ENCODE results near the gene FSTL3. TPM values are rescaled to one million over a fixed set of nuclear protein-coding genes. Genes with fewer than 3 reads are reported as not detected.
"Not testable (repeated sequence)": the region's sequence is repeated elsewhere in the genome, so short reads cannot be mapped to it uniquely, and the experiment has no call there.

FSTL3 gene
- 317 and 364 TPM in 2 replicates for total RNA-seq (2014; rRNA removed; shearing (Covaris generic))

- peak within 1 kb of the TSS; percentile 57 for H3K4me3 ChIP-seq
- peaks cover 34% of the 10 kb centered on the region for H3K36me3 ChIP-seq
- DNase-seq (ENCODE audit: low read depth in 1 of 2, low spot score in 2 of 2): peak; percentile 74 to 78
- H3K9me3 ChIP-seq (replicated peaks): 0 out of 2 replicates have a peak, but pooled peaks cover 2% of the 10 kb centered on the region
- peaks cover 46% of the 10 kb centered on the region for H3K4me1 ChIP-seq (replicated peaks)
- no peaks in the 10 kb centered on the region for H3K27me3 ChIP-seq (replicated peaks)
- peak within 1 kb of the TSS; percentile 93 for H3K27ac ChIP-seq
These were observed at the start of gene FSTL3 for GRCh38 chr19:676339-677105. Gene FSTL3 (plus strand): TSS chr19:676392. CDS start chr19:676424, 32 bp downstream.

- not testable (repeated sequence) for H3K4me3 ChIP-seq; H3K27me3 ChIP-seq (replicated peaks); DNase-seq (ENCODE audit: low read depth in 1 of 2, low spot score in 2 of 2); H3K27ac ChIP-seq; H3K9me3 ChIP-seq (replicated peaks)
- Histone ChIP-seq H3K36me3 (peaks cover 70% of the 10 kb centered on the region), H3K4me1 (replicated peaks) (peaks cover 39% of the 10 kb centered on the region)
These were observed 49.6 kb upstream of the FSTL3 start for GRCh38 chr19:626566-626965.

GRCh38 chr19:628168-628567 is 48.0 kb upstream of the FSTL3 start:
- H3K4me1 ChIP-seq (replicated peaks): peaks cover 40% of the 10 kb centered on the region
- H3K27ac ChIP-seq: no peak overlapping the region
- DNase-seq (ENCODE audit: low read depth in 1 of 2, low spot score in 2 of 2): no peak
- no peak overlapping the region for H3K4me3 ChIP-seq
- H3K9me3 ChIP-seq (replicated peaks): no peaks in the 10 kb centered on the region
- H3K36me3 ChIP-seq: peaks cover 60% of the 10 kb centered on the region
- H3K27me3 ChIP-seq (replicated peaks): no peaks in the 10 kb centered on the region

- H3K27me3 ChIP-seq (replicated peaks); H3K27ac ChIP-seq; H3K4me3 ChIP-seq; H3K9me3 ChIP-seq (replicated peaks); DNase-seq (ENCODE audit: low read depth in 1 of 2, low spot score in 2 of 2): not testable (repeated sequence)
- Histone ChIP-seq H3K36me3 (peaks cover 54% of the 10 kb centered on the region), H3K4me1 (replicated peaks) (peaks cover 34% of the 10 kb centered on the region)
These were observed 46.7 kb upstream of the FSTL3 start for GRCh38 chr19:629515-629914.

GRCh38 chr19:629961-630714 is 46.1 kb upstream of the FSTL3 start:
- Histone ChIP-seq H3K4me3 (no peak overlapping the region), H3K4me1 (replicated peaks) (peaks cover 28% of the 10 kb centered on the region), H3K27ac (no peak overlapping the region), H3K27me3 (replicated peaks) (no peaks in the 10 kb centered on the region), H3K36me3 (peaks cover 47% of the 10 kb centered on the region), H3K9me3 (replicated peaks) (no peaks in the 10 kb centered on the region)
- DNase-seq (ENCODE audit: low read depth in 1 of 2, low spot score in 2 of 2): no peak

GRCh38 chr19:632579-633067 is 43.6 kb upstream of the FSTL3 start:
- Histone ChIP-seq H3K4me1 (replicated peaks) (peaks cover 26% of the 10 kb centered on the region), H3K27ac (peak overlapping the region; percentile 56), H3K4me3 (peak overlapping the region; percentile 70), H3K9me3 (replicated peaks) (no peaks in the 10 kb centered on the region), H3K36me3 (peaks cover 33% of the 10 kb centered on the region), H3K27me3 (replicated peaks) (no peaks in the 10 kb centered on the region)
- peak; percentile 72 to 78 for DNase-seq (ENCODE audit: low read depth in 1 of 2, low spot score in 2 of 2)

GRCh38 chr19:633068-633785 is 43.0 kb upstream of the FSTL3 start, which contains the start of gene POLRMT:
Gene POLRMT (minus strand): TSS chr19:633537. CDS start chr19:633512, 25 bp downstream.
- peak within 1 kb of the TSS; percentile 70 for H3K4me3 ChIP-seq
- DNase-seq (ENCODE audit: low read depth in 1 of 2, low spot score in 2 of 2): peak; percentile 97 to 98
- H3K27me3 ChIP-seq (replicated peaks): no peaks in the 10 kb centered on the region
- peaks cover 30% of the 10 kb centered on the region for H3K36me3 ChIP-seq
- H3K4me1 ChIP-seq (replicated peaks): peaks cover 26% of the 10 kb centered on the region
- H3K27ac ChIP-seq: peak within 1 kb of the TSS; percentile 56
- no peaks in the 10 kb centered on the region for H3K9me3 ChIP-seq (replicated peaks)

GRCh38 chr19:633786-634639 is 42.2 kb upstream of the FSTL3 start:
- peak overlapping the region; percentile 47 for H3K27ac ChIP-seq
- peak overlapping the region; percentile 70 for H3K4me3 ChIP-seq
- H3K4me1 ChIP-seq (replicated peaks): peaks cover 29% of the 10 kb centered on the region
- DNase-seq (ENCODE audit: low read depth in 1 of 2, low spot score in 2 of 2): no peak
- no peaks in the 10 kb centered on the region for H3K27me3 ChIP-seq (replicated peaks)
- no peaks in the 10 kb centered on the region for H3K9me3 ChIP-seq (replicated peaks)
- H3K36me3 ChIP-seq: peaks cover 22% of the 10 kb centered on the region

GRCh38 chr19:634975-635652 is 41.1 kb upstream of the FSTL3 start:
- Histone ChIP-seq H3K36me3 (peaks cover 18% of the 10 kb centered on the region), H3K4me1 (replicated peaks) (peaks cover 39% of the 10 kb centered on the region), H3K27ac (no peak overlapping the region)

GRCh38 chr19:638906-639252 is 37.3 kb upstream of the FSTL3 start:
- peaks cover 19% of the 10 kb centered on the region for H3K4me1 ChIP-seq (replicated peaks)
- peak overlapping the region; percentile 43 for H3K4me3 ChIP-seq
- no peaks in the 10 kb centered on the region; the same call in 1 of the 2 replicates for H3K27me3 ChIP-seq (replicated peaks)
- H3K9me3 ChIP-seq (replicated peaks): no peaks in the 10 kb centered on the region
- no peak overlapping the region for H3K27ac ChIP-seq
- no peak for DNase-seq (ENCODE audit: low read depth in 1 of 2, low spot score in 2 of 2)
- no peaks in the 10 kb centered on the region for H3K36me3 ChIP-seq

More at GRCh38 chr19:634975-635652, 41.1 kb upstream of the FSTL3 start:
- Histone ChIP-seq H3K27me3 (replicated peaks) (no peaks in the 10 kb centered on the region; the same call in 1 of the 2 replicates), H3K4me3 (no peak overlapping the region), H3K9me3 (replicated peaks) (no peaks in the 10 kb centered on the region)
- DNase-seq (ENCODE audit: low read depth in 1 of 2, low spot score in 2 of 2): no peak

GRCh38 chr19:639253-640160 is 36.7 kb upstream of the FSTL3 start, which contains the start of gene FGF22:
Gene FGF22 (plus strand): TSS chr19:639879. CDS start chr19:639926, 47 bp downstream.
- Histone ChIP-seq H3K27me3 (replicated peaks) (no peaks in the 10 kb centered on the region; the same call in 1 of the 2 replicates), H3K9me3 (replicated peaks) (no peaks in the 10 kb centered on the region), H3K36me3 (peaks cover 3% of the 10 kb centered on the region), H3K4me1 (replicated peaks) (peaks cover 14% of the 10 kb centered on the region), H3K27ac (no peak within 1 kb of the TSS), H3K4me3 (peak within 1 kb of the TSS; percentile 43)
- DNase-seq (ENCODE audit: low read depth in 1 of 2, low spot score in 2 of 2): peak; percentile 68 to 93
